MV-4-11 (cell line): ENCODE measurements around the gene MRPL22.
"Not testable (repeated sequence)": the region's sequence is repeated elsewhere in the genome, so short reads cannot be mapped to it uniquely, and the experiment has no call there.

Experiments used
- DNase-seq: peaks from one replicate; lab custom pipeline; 2025; lab: John Stamatoyannopoulos, UW

MRPL22 gene

GRCh38 chr5:154943527-154943926 lies 2.7 kb downstream of the MRPL22 start:
- no peak for DNase-seq

- peak; percentile 36 for DNase-seq
Observed at GRCh38 chr5:154944716-154945115, 3.8 kb downstream of the MRPL22 start.

- no peak for DNase-seq
Observed at GRCh38 chr5:154945695-154946301, 4.9 kb downstream of the MRPL22 start.

DNA sequence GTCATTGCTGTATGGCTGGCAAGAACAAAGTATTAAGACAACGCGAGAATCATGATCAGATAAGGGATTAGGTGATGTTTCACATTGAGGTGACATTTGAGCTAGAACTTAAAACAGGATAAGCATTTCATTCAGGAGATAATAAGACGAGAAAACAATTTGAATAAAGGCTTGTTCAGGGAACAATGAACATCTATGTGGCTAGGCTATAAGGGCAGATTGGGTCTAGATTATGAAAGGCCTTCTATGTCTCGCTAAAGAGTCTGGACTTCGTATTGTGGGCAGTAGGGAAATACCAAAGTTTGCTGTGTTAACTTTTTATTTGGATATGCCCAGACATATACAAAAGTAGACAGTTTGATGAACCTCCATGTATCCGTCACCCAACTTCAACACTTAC lies 6.9 kb downstream of the MRPL22 start:
- no peak for DNase-seq

DNA sequence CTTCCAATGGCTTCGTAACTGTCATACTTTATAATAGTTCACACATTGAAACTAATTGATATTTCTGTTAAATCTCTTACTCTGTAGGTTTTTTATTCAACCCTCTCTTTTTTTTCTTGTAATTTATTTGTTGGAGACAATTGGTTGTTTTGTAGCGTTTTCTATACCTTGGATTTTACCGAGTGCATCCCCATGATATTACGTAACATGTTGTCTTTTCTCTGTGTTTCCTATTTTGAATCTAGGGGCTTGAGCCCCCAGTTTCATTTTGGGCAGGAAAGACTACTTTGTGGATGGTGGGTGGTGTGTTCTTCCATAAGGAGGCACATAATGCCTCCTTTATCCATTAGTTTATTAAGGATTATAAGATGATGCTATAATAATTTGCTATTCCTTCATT lies 7.4 kb downstream of the MRPL22 start:
- DNase-seq: no peak

DNA sequence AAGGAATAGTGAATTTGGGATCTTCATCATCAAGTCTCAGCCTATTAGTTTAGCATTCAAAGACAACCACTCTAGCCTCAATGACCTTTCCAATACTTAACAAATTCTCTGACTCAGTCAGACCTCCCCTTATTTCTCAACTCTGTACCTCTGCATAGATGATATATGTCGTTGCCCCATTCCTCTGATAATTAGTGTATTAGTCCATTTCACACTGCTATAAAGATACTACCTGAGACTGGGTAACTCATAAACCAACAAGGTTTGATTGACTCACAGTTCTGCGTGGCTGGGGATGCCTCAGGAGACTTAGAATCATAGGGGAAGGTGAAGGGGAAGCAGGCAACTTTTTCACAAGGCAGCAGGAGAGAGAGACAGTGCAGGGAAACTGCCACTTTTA lies 8.9 kb downstream of the MRPL22 start:
- DNase-seq: no peak

GRCh38 chr5:154956712-154957111 lies 15.8 kb downstream of the MRPL22 start:
- no peak for DNase-seq

- peak; percentile 18 for DNase-seq
Observed at GRCh38 chr5:154962494-154962893, 21.6 kb downstream of the MRPL22 start.

DNA sequence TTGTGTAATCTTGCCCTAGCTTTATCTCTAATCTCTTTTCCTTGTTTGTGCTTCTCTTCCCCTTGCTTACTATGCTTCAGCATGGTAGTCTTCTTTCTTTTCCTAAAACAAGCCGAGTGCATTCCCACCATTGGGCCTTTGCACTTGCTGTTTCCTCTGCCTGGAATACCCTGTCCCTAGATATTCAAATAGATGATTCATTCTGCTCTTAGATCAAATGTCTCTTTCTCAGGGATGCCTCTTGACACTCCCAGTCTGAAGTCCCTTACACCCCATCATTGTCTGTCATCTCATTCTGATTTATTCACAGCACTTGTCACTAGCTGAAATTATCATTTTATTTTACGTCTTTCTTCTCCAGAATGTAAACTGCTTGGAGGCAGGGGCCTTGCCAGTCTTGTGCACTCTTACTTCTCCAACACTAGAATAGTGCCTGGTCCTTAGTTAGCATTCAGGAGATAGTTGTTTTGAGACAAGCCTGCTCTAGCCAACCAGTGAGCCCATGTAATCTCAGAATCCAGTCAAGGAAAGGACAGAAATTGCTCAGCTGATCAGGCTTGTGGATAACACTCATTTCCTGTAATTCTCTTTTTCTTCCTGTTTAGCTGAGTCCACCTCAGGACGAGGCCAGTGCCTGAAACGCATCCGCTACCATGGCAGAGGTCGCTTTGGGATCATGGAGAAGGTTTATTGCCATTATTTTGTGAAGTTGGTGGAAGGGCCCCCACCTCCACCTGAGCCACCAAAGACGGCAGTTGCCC lies 25.4 kb downstream of the MRPL22 start:
- no peak for DNase-seq

DNA sequence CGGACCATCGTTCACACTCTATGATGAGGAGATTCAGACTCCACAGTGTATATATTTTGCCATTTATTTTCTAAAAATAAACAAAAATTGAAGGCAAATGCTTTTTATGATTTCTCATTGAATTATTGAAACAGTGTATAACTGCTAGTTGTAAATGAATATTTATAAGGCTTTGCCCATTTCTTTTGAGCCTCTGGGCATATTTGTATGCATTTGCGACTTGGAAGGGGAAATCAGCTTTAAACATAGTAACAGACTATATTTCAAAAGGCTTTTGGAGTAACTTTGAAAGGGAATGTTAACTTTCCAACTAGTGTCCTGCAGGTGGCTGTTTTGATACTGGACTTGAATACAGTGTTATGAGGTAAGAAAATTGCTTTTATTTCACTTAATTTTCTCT lies 26.0 kb downstream of the MRPL22 start:
- no peak for DNase-seq

DNA sequence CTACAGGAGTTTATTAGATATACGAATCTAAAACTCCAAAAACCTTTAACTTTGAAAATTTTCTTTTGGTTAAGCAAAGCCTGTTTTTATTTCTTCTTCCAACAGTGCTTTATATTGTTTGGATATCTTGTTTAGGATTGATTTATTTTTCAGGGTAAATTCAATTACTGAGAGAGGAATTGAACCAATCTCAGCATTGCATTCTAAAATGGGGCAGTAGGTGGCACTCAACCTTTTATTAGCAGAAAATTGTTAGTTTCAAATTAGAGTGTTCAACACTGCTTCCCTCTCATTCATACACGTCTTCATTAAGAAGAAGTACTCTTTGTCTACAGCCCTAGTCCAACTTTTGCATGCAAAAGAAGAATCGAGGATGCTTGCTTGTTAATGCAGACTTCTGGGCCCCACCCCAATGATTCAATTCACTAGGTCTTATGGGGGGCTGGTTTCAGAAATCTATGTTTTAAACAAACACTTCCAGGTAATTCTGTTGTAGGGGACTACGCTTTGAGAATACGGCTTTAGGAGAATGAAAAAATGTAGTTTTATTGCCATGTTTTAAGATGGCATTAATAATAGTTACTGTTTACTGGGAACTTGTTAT lies 26.6 kb downstream of the MRPL22 start:
- no peak for DNase-seq

GRCh38 chr5:154968953-154969352 lies 28.1 kb downstream of the MRPL22 start:
- no peak for DNase-seq

DNA sequence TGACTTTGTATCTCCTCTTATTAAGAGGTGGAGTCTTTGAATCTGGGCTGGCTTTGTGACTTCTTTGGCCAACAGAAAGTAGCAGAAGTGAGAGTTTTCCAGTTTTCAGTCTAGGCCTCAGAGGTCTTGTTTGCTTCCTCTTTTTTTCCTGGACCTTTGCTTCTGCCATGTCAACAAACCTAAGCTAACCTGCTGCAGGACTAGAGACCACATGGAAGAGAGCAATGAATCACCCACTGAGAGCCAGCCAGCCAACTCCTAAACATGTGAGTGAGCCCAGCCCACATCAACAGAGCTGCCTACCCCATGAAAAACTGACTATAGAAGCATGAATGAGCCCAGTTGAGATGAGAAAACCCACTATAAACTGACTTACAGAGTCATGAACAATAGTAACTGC lies 29.9 kb downstream of the MRPL22 start:
- peak; percentile 72 for DNase-seq

DNA sequence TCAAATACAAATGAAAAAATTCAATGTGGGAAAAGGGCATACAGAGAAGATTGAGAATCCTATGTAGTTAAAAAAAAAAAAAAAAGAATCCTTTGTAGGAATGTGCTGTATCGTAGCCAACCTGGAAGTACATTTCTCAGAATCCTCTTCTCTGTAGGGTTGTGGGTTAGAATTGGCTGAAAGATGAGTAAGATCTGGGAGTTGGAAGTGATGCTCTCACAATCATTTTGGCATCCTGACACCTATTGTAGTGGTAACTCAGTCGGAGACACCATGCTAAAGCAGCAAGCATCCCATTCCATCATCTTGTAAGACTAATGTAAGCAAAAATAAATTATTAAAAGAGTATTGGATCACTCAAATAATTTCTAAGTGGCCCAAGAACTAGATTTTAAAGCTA lies 30.6 kb downstream of the MRPL22 start:
- DNase-seq: no peak

DNA sequence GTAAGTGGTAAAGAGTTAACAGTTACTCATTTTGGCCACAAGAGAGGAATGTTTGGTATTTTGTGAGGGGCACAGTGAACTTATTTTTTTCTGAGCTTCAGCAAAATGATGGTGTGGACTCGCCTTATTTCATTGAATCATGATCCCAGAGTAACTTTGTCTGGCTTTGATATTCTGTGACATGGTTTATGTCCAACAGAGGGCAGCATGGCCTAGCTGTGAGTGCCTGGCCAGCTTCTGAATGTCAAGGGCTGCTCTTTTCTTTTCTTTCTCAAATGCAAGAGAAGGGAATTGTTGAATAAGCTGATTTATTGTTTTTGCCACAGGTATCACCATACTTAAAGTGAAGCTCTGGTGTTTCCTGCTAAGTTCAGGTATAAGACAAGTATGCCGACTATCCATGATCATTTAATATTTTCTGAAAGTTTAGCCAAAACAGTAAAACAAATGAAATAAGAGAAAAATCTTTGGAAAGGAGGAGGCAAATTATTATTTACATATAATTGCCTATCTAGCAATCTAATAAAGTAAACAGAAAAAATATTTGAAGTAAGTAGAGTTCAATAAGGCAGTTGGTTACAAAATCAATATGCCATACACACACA lies 31.7 kb downstream of the MRPL22 start:
- DNase-seq: peak; percentile 39

GRCh38 chr5:154976082-154976481 lies 35.2 kb downstream of the MRPL22 start:
- not testable (repeated sequence) for DNase-seq

DNA sequence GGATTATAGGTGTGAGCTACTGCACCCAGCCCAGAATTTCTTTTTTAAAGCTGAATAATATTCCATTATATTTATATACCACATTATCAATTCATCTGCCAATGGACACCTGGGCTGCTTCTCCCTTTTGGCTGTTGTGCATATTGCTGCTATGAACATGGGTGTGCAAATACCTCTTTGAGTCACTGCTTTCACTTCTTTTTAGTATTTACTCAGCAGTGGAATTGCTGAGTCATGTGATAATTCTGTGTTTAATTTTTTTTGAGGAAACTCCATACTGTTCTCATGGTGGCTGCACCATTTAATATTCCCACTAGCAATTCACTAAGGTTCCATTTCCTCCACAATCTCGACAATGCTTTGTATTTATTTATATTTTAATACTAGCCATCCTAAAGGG lies 36.5 kb downstream of the MRPL22 start:
- DNase-seq: peak; percentile 77

DNA sequence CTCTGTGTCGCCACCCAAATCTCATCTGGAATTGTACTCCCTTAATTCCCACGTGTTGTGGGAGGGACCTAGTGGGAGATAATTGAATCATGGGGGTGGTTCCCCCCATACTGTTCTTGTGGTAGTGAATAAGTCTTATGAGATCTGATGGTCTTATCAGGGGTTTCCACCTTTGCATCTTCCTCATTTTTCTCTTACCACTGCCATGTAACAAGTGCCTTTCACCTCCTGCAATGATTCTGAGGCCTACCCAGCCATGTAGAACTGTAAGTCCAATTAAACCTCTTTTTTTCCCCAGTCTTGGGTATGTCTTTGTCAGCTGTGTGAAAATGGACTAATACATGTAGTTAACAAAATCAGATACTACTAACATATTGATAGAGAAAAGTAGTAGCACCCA lies 37.4 kb downstream of the MRPL22 start:
- DNase-seq: not testable (repeated sequence)

DNA sequence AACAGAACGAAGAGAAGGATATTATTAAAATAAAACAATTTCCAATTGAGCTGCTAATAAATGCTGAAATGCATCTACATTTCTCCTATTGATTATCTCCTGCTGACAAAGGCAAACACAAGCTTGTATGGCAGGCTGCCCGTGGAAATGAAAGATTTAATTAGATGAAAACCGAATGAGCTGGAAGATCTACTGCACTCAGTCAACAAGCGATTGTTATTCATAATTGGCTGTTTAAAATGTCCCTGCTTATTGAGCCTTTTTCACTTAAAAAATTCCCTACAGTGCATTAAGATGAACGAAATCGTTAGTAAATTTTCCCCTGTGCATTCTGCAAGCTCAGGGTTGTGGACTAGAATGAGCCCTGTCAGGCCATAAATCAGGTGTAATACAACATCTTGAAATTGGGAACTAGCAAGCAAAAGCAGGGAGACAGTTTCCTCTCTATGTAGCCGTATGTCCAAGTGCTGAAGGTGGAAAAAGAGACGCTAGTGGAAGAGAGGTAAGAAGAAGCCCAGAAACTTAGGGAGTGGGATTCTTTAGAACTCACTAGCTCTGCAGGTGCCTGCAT lies 44.2 kb downstream of the MRPL22 start:
- no peak for DNase-seq

DNA sequence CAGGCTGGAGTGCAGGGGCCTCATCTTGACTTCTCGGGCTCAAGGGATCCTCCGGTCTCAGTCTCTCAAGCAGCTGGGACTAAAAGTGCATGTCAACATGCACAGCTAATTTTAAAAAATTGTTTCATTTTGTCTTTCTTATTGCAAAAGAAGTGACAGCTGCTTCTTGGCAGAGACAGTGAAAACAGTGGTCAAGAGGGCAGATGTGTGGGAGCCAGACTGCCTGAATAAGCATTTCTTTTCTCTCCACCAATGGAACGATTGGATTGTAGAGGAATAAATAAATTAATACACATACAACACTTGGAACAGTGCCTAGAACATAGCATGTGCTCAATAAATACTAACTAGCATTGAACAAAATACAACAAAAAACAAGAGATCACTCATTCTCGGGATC lies 45.3 kb downstream of the MRPL22 start:
- no peak for DNase-seq

DNA sequence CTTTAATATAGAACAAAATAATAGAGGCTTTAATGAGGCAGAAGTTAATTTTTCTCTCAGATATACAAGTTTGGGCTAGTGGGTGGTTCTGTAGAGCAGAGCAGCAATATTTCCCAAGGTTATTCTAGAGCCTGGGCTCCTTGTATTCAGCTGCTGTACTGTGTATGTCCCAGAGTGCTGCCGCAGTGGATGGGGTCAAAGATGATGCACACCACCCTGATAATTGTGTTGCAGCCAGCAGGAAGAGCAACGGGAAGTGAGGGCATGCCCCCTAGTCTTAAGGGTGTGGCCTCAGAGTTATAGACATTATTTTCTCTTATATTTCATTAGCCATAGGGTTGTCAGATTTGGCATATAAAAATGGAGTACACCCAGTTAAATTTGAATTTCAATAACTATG lies 48.8 kb downstream of the MRPL22 start:
- no peak for DNase-seq

- peak; percentile 93 for DNase-seq
Observed at GRCh38 chr5:154993461-154993860, 52.6 kb downstream of the MRPL22 start.

- no peak for DNase-seq
Observed at GRCh38 chr5:154995679-154996078, 54.8 kb downstream of the MRPL22 start.
